ENCODE measurements around the gene BTBD17.

Gene BTBD17

DNA sequence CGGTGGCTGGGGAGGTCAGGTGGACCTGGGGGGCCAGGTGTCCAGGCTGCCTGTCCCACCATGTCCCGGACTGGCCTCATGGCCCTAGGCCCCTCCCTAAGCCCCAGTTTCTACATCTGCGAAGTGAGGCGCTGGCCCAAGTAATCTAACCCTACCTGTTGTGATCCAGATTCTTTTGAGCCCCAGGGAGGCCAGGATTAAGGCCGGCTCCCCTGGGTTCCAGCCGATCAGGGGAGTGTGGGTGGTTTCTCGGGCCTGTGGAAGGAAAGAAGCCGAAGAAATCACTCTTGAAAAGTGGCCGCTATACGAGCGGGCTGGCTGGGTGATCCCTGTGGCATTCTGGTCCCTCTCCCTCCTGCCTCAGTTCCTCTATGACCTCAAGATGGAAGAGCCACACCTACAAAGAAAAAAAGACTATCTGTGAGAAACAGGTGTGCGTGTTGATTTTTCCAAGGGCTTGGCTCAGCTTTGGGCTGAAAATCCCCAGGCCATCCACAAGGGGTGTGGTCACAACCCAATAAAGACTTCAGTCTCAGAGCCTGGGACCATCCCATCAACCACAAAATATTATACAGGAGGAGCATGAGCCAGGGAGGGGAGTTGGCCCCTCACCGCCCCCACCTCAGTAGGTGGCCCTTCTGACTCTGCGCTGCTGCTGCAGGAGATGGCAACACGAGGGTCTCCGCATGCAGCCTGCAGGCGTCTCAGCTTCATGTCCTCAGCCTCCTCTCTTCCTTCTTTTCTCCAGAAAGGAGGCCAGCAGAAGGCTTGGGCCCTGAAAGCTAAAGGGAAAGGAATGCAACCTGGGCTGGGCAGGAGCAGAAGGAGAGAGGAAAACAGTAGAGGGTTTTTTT lies 25.9 kb upstream of the BTBD17 start:
- DNase-seq, result no peak

DNA sequence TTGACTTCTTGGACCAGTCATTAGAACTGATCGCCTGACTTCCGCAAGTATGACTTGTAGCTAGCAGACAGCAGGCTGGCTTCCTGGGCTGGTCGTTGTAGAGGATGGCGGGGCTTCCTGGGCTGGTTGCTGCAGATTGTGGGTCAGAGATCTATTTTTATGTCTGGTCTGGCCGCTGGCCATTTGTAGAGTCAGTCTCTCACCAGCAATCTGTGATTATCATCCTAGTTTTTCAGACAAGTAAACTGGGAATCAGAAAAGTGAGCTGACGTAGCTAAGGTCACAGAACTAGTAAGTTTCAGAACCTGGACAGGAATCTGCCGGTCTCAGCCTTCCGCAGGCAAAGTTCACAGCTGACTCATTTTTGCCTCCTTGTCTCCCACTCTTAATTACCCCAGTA lies 24.7 kb upstream of the BTBD17 start:
- DNase-seq, result no peak

DNA sequence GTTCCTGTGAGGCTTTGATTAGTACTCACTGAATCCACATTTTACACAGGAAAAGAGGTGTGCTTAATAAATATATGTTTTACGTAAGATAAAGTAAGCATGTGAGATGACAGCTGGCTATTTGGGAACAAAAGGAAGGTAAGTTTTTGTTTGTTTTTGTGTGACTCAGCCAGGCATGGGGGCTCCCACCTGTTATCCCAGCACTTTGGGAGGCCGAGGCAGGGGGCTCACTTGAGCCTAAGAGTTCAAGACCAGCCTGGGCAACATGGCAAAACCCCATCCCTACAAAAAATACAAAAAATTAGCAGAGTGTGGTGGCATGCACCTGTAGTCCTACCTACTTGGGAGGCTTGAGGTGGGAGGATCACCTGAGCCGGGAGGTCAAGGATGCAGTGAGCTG lies 23.5 kb upstream of the BTBD17 start:
- DNase-seq, result no peak

DNA sequence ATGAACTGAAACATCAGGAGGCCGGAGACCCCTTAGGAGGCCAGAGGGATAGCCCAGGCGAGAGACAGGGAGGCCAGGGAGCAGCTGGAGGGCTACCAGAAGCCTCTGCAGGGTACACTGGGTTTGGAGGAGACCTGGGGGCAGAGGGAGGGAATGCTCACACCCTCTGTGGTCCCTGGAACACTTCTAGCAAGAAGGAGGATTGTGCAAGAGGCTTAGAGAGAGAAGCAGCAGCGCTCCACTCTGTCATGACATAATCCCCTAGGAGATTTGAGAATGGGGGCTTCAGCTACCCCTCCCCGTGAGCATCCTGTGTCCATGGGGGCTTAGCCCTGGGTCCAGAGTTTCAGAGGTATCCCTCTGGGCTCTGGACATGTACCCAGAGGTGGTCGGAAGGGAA lies 21.5 kb upstream of the BTBD17 start:
- no peak for DNase-seq

DNA sequence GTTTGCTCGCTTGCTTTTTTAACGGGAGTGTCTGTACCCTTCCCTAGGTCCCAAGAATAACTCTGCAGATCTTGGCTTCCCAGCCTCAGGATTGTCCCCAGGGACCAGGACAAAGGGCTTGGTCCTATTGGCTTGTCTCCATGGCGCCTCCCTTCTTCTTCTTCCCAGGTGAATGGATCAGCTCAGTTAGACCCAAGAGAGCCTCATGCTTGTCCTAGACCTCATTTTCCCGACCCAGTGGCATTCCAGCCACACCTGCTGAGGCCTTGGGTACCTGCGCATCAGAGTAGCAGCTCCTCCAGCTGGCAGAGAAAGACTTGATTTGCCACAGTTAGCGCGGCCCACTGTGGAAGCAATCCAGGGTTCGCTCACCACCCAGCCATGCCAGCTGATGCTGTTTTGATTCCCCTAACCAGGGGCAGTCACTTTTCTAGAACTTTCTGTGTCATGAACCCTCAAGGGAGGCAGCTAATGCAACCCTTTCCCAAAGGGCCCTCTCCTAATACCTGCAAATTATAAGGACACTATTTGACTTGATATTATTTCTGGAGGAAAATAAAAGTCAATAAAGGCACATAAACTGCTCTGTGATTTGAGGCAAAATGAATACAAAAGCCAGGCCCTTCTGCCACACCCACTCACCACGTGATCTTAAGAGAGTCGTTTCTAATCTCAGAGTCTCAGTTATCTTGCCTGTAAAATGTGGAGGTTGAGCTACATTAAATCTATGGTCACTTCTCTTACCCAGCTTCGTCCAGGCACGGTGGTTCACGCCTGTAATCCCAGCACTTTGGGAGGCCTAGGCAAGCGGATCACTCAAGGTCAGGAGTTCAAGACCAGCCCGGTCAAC lies 19.5 kb upstream of the BTBD17 start:
- no peak for DNase-seq

DNA sequence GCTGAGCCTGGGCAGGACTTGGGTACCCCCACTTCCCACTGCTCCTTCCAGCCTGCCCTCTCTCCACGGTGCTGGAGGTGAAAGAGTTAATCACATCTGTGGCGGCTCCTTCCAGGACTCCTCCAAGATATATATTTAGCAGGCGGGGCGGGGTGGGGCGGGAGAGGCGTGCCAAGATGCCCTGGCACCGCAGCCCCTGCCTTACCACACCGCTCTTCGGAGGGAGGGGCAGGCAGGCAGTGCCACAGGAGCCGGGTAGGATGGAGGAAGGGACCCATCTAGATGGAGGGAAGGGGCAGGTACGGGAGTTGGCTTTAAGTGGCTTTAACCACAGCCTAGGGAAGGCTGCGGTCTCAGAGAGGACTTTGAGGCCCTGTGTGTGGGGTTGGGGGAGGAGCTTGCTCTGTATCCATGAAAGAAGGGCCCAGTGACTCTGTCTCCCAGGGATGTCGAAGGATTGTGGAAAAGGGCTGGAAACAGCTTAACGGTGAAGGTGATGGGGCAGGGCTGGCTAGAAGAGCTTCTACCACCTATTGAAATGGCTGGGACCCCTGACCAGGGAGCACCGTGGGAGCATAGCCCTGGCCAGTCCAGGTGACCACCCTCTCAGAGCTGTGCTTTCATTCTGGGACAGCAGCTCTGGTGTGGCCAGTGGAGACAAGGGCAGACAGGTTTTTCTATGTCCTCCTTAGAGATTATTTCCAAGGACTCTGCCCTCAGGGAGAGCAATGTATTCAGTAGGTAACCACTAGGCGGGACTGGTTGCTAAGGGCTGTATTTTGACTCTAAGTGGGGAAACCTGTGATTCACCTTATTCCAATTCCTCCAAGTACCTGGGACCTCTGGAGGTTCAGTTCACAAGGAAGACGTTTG lies 18.7 kb upstream of the BTBD17 start:
- DNase-seq, result peak; percentile 68 to 81

DNA sequence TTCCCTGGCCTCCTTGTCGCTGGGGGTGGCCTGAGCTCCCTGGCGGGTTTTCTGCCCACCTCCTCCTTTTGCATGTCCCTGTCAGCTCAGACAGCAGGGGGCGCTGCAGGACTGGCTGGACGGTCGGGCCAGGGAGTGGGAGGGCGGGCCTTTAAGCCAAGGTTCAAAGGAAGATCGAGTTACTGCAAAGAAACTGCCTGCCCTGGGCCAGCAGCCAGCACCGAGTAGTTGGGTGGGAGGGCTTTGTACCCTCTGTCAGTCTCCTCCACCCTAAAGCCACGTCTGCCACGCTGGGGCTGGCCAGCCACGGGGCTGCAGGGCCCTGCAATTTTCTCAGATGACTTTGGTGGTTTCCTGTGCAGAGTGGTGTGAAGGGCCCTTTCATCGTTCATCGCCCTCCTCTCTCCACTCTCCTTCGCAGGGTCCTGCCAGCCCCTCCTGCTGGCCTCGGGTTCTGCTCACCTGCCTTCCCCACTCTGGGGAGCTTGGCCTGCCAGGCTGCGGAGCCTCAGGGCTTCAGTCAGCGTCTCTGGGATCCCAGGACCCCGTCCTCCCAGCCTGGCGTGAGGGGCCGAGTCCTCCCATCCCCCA lies 17.9 kb upstream of the BTBD17 start:
- DNase-seq, result peak; percentile 91 to 98

DNA sequence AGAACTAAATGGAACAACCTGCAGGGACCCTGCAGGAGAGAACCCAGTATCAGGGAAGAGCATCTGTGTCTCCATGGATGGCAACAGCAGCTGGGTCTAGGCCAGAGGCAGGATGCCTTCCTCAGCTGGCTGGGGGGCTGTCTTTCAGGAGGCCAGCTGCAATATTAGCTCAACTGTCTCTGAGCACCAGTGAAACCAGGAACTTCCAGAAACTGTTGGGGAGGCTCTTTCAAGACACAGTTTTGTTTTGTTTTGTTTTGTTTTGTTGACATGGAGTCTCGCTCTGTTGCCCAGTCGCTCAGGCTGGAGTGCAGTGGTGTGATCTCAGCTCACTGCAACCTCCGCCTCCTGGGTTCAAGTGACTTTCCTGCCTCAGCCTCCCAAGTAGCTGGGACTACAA lies 13.2 kb upstream of the BTBD17 start:
- DNase-seq, result no peak

DNA sequence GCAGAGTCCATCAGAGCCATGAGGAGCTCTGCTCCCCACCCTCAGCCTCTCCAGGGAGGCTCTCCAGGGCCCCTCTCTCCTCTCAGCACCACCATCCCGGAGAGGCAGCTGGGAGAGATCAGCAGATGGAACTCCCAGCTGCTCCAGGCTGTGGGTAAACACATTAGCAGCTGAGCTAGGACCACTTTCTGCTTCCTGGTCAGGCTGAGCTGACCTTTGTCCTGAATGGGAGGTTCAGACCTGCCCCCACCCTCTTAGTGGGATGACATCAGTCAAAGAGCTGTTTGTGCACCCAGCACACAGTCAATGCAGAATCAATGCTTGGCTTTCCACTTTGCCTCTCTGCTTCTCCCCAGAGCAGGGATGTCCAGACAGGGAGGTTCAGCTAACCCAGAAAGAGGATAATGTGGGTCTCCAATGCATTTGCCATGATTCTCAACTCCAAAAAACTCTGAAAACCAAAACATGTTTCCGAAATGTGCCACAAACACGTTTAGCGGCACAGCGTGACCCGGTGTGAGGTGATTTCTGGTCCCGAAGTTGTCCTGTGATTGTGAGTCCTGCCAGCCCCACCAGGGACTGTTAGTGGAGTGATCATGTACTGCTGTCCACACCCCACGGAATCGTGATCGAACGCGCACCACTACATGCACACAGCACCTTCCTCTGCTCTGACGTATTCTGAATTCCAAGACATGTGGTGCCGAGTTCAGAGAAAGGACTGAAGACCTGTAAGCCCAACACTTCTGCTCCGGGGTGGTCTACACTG lies 12.4 kb upstream of the BTBD17 start:
- peak; percentile 94 to 98 for DNase-seq

DNA sequence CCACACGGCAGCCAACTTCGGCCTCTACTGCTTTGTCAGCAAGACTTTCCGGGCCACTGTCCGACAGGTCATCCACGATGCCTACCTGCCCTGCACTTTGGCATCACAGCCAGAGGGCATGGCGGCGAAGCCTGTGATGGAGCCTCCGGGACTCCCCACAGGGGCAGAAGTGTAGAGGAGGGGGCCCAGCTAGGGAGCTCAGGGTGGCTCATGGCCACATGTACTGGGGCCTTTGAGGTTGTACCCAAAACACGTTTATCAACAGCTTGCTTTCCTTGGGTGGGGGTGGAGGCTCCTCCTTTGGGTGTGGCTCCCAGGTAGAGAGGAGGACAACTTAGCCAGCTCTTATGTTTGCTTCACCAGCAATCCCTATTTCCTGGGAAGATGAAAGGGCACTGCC lies 10.8 kb upstream of the BTBD17 start:
- no peak for DNase-seq

DNA sequence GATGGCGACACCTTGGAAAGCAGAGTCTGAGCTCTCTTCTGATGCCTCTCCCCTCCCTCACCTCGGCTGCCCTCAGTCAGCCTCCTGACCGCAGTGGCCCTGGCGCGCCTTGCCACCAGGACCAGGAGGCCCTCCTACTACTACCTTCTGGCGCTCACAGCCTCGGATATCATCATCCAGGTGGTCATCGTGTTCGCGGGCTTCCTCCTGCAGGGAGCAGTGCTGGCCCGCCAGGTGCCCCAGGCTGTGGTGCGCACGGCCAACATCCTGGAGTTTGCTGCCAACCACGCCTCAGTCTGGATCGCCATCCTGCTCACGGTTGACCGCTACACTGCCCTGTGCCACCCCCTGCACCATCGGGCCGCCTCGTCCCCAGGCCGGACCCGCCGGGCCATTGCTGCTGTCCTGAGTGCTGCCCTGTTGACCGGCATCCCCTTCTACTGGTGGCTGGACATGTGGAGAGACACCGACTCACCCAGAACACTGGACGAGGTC lies 10.0 kb upstream of the BTBD17 start:
- DNase-seq, result no peak

DNA sequence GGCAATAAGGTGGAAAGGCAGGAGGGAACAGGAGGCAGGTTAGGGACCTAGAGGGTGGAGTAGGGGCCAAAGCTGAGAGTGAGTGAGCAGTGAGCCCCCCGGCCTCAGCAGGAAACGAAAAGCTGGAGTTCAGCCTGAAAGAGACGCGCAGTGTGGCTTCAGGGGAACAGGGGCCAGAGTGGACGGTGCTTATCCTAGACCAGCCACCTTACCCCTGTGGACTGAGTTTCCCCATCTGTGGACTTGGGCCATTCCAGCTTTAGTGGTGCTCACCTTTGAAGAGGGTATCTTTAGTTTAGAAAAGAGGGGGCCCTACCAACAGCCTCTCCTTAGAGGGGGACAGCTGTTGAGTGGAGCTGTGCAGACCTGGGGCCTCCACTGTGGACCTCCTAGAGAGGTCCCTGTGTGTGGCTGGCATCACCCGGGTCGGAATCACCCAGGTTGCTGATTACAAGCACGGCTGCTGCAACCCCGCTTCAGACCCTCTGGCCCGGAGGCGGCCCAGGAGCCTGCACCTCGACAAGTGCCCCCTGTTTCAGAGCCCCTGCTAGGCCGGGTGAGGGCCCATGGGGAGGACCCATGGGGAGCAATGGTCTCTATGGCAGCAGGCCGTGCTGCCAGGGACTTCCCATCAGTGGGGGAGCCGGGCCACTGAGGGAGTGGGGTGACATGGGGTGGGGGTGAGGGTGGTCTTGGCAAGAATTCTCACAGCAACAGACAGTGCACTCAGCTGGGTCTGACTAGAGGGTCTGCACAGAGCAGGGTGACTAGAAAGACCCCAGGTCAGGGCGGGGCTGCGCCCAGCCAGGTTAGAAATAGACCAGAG lies 8.2 kb upstream of the BTBD17 start:
- no peak for DNase-seq

DNA sequence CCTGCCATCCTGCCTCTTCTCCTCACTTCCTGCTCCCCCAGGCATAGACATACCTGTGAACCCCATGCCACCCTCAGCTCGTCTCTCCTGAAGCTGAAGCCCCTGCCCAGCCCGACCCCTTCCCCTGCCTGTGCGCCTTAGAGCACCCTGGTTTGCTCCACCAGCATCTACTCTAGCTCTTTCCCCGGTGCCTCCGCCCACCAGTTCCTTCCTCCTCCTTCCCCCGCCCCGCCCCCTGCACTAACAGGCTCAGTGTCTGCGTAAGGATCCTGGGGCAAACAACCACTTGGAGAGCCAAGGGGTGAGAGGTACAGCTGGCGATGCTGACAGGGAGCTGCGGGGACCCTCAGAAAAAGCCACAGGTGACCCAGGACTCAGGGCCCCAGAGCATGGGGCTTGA lies 7.6 kb upstream of the BTBD17 start:
- peak; percentile 65 to 73 for DNase-seq

DNA sequence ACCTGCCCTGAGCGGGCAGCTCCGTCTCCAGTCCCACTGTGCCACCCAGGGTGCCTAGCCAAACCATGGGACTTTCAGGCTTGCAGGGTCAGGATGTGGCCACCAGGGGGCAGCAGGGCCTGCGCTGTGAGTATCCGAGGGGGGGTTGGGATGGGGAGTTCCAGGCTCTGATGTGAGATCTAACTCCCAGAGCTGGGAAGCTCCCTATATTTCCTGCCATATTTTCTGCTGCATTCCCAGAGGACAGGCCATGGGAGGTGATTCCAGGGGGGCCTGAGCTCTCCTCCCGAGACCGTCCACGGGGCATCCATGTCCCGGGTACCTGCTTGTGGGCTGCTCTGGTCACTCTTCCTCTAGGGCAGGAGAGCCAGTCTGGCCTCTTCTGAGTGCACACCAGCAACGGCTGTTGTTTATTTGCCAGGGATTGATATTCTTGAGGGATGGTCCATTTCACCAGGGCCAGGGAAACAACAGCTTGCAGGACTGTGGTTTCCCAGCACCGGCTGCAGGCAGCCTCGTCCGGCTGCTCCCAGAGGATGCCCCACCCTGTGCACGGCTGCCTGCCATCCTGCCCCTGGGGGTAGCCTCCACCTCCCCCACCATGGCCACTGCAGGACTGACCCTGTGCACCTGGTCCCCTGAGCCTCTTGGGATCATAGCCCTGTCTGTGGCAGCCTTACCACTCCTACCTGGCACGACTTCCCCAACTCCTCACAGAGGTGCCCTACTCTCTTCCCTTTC lies 6.8 kb upstream of the BTBD17 start:
- peak; percentile 81 to 94 for DNase-seq

DNA sequence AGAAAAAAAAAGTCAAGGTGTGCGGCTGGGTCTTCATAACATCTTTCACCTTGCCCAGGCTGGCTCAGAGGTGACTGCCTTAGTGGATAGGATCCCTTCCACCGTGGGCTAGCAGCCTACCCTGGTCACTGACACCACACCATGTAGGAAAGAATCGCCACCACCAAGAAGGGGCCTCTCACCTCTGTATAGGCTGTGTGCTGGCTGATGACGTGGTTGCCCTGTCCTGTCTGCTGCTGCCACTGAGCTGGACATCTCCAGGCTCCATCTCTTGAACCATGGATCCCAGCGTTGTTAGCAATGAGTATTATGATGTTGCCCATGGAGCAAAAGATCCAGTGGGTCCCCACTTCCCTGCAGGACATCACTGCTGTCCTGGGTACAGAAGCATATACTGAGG lies 5.5 kb upstream of the BTBD17 start, which contains the start of gene GPR142:
GPR142 (plus strand) TSS at position 301 of the 400 bp plus-strand sequence. CDS start 2,035 bp downstream, outside the sequence.
- no peak for DNase-seq

DNA sequence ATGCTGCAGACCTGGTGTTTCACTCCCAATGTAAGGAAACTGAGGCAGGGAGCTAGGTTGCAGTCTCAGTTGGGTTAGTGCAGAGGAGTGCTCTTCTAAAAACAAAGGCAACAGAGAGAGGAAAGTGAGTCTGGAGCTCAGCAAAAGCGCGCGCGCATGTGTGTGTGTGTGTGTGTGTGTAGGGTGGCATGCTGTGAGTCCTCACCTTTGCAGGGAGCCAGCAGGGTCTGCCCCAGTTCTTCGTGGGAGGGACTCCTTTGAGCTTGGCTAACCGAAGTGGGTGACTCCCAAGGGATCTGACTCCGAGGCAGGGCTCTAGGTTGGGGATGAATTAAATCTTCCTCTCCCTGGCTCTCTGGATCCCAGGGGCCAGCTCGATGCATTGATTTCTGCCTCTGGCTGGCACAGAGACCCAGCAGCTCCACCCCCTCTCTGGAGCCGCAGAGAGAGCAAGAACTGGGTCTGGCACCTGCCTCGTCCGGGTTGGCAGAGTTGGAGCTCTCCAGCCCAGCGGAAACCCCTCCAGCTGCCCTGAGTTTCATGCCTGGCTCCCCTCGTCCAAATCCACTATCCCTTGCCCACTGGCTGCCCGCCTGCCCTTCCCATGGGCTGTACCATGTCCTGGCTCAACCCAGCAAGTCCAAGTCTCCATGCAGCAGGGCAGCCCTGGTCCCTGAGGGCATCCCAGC lies 1.3 kb upstream of the BTBD17 start:
- DNase-seq, result peak in 1 of 2 experiments; percentile 61

DNA sequence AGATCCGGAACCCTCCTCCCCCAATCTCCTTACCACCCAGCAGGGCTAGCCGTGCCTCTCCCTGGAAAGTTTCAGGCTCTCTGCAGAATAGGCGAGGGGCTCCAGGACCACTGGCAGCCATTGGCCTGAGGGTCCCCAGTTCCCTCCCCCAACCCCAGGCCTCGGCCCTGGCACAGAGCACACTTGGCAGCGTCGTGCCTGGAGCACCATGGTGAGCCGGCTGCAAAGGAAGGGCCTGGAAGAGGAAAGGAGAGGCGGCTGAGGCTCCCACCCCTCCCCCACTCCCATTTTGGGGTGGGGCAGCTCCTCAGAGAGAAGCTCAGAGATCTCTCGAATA lies 369 bp upstream of the BTBD17 start:
- DNase-seq, result no peak

DNA sequence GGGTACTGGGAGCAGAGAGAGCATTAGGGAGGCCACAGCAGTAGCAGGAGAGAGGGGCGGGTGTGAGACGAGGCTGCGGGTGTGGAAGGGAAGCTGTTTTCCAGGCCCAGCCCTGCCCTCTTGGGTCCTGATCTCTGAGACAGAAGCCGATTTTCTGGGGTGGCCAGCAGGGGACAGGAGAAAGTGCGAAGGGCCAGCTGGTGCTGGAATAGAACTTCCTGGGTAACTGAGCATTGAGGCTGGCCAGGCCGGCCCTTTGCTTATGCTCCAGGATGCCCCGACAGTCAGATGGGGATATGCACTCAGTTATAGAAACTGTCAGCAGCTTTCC lies 804 bp downstream of the BTBD17 start:
- no peak for DNase-seq

DNA sequence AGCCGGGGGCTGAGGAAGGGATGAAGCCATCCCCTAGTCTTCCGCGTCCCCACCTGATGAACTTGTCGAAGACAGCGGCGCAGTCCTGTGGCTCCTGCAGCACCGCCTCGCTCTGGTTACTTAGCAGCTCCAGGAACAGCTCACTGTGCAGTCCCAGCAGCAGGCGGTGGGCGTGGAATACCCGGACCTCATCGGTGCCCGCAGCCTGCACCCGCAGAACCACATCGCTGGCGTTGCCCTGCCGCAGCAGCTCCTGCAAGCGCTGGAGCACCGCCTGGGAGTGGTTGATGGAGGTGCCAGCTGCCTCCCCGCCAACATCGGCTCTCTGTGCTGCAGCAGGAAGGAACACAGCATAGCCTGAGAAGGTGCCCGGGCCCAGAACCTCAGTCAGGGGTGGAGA lies 1.8 kb downstream of the BTBD17 start:
- DNase-seq, result no peak

DNA sequence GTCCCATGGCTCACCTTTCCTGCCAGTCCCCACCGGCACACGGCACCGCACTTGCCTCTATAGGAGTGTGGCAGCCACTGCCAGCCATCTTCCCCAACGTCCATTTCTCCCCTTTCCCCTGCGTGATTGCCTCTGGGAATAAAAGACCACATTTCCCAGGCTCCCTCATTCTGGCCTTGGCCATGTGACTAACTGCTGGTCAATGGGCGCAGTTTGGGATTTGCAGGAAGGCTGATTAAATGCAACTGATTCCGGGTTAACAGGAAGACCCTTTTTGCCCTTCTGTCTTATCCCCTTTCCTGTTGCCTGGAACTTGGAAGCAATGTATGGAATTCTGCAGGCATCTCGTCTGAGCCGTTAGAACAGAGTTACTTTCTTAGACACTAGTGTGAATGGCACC lies 3.0 kb downstream of the BTBD17 start:
- DNase-seq, result no peak

Data from NCI-H524 (cell line).